Measurements from ENCODE around the gene NR2F1.

The NR2F1 gene

DNA sequence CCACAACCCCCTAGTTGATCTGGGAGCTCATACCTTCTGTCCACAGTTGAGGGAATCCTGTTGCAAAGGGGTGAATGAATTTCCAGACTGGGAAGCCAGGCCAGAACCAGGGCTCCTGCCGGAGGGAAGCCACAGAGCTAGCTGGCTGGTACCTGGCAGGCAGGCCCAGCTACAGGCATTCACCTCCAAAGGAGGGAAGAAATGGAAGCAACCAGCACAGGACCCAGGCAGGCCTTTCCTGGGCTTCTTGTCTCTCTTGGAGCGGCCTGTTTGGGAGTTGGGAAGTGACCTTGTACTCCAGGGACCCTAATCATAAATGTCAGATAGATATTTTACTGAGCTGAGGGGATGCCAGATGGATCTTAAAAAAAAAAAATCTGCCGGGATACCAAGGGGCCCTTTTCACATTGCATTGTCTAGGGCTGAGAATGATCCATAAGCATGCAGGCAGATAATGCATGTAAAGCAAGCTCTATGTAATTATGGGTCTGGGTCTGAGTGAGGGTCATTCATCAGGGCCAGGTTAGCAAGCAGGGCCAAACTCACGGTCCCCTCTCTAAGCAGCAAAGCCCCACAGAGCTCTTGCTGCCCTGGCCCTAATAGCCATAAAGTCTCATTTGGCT, 8.4 kb downstream of the NR2F1 start:
- no peak for DNase-seq

GRCh38 chr5:93592883-93593282, 9.9 kb downstream of the NR2F1 start:
- no peak for DNase-seq

DNA sequence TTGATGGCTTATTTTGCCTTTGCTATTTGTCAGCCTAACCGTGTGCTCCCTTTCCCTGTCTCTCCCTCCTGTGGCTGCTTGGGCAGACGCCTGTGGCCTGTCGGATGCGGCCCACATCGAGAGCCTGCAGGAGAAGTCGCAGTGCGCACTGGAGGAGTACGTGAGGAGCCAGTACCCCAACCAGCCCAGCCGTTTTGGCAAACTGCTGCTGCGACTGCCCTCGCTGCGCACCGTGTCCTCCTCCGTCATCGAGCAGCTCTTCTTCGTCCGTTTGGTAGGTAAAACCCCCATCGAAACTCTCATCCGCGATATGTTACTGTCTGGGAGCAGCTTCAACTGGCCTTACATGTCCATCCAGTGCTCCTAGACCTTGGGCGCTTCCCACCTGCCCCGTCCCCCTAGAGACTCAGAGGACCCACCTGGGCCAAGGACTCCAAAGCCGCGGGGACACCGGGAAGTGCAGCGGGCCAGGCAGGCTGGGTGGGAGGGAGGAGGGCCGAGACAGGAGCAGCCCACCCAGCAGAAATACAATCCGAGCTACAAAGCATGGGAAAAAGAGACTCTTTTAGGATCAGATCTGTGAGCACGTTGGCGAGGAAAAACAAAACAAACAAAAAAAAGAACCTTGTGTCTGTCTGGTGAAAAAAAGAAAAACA, 10.6 kb downstream of the NR2F1 start:
- no peak for DNase-seq

DNA sequence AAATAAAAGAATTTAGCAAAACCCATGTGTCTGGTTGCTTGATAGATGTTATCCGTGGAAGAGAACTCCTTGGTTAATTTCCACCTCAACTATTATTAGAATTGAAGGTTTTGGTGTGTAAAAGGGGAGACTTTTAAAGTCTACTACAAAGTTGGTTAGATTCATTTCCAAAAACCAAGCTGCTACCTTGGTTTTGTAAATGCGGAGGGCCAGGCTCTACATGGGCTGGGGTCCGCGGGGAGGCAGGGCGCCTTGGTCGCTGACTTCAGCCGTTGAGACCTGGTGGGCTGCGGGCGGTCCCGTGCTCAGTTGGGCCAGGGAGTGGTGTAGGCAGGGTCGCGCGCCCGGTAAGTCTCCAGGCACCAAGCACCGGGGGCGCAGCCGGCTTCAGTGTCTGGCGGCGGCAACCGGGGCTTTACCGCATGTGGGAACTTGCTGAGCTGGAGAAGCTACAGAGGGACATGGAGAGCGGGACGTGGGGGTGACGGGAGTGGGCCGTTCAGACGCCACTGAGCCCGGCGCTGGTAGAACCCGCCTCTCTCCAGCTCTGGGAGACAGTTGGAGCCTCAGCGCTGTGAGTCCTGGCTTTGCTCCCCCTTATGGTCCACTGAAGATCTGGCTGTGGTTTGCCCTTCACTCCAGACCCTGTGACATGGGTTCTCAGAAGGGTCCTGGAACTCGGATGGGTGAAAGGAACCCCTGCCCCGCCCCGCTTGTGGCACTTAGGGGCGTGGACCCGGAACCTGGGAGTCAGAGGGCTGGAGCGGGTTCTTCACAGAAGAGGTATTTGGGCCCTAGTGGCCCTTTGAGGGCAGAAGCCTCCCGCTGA, 11.8 kb downstream of the NR2F1 start:
- no peak for DNase-seq

DNA sequence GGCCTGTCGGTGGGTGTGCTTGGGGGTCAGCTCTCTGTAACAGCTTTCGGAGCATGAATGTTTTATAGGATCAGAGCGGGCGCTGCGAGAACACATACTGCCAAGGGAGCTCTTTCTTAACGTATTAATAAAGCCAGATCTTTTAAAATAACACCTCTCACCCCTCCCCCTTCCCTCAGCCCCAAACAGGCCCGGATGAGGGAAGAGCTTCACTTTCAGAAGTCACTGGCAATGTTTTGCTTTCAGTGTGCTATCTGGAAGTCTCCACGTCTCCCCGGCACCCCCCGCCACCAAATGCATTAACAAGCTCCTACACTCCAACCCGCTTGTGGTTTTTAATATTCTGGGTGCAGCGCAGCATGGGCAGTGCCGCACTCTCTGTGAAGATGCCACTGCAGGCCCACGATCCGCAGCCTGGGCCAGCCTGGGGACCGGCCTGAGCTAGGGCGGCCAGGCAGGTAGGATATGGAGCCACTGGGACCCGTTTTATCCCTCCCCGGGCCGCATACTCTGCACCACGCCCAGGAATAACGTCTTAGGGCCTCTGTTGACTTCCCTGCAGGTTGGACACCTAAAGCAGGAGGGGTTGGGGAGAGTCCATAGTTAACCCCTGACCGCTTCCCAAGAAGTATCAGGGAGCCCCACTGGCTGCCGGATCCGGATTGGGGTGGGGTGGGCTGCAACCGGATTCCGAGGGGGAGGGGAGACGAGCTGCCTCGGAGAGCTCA, 12.6 kb downstream of the NR2F1 start:
- DNase-seq, result no peak

DNA sequence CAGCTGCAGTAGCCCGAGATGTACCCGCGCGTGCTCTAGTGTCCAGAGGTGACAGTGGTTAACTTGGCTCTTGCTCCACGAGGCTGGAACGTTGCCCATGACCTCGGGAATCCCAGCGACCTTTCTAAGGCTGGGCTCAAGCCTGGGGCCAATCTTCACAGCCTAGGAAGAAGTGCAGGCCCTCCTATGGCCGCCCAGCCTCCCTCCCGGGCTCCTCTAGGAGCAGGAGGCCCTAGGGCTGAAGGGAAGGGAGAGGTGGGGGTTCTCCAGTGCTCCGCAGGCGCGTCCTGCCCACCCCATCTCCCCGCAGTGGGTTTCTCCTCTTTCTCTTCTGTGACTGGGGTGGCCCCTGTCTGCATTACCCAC, 13.3 kb downstream of the NR2F1 start:
- no peak for DNase-seq

DNA sequence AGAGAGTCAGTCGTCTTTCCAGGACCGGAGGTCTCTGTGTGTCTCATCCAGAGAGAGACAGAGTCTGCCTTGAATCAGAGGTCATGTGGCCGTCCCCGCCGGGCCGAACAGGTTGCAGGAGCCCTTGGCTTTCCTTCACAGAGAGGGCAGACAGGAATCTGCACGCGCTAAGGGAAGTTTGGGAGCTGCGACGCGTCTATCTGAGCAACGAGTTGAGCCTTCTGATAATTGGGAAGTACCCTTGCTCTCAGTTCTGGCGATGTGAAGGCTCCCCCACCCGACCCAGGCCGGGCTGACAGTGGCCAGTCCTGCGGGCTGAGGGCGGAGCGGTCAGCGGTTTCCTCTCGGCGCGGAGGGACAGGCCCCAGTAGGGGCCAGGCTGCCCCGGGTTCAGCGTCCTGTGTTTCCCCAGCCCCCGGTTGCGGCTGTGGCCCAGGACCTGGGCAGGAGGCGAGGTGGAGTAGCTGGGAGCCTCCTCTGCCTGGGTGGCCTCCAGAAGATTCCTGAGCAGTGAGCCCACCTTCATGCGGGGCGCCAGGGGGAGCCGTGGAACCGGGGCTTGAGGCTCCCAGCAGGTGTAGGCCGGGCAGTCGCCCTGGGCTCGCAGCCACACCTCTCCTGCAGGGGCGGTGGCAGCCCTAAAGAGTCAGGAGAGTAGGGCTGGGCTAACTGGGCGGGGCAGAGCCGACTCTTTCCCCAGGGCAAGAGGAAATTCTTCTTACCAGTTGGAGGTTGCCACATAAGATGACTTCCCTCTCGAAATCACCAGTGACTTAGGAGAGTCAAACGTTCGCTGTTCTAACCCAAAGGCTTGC, 13.9 kb downstream of the NR2F1 start:
- no peak for DNase-seq

DNA sequence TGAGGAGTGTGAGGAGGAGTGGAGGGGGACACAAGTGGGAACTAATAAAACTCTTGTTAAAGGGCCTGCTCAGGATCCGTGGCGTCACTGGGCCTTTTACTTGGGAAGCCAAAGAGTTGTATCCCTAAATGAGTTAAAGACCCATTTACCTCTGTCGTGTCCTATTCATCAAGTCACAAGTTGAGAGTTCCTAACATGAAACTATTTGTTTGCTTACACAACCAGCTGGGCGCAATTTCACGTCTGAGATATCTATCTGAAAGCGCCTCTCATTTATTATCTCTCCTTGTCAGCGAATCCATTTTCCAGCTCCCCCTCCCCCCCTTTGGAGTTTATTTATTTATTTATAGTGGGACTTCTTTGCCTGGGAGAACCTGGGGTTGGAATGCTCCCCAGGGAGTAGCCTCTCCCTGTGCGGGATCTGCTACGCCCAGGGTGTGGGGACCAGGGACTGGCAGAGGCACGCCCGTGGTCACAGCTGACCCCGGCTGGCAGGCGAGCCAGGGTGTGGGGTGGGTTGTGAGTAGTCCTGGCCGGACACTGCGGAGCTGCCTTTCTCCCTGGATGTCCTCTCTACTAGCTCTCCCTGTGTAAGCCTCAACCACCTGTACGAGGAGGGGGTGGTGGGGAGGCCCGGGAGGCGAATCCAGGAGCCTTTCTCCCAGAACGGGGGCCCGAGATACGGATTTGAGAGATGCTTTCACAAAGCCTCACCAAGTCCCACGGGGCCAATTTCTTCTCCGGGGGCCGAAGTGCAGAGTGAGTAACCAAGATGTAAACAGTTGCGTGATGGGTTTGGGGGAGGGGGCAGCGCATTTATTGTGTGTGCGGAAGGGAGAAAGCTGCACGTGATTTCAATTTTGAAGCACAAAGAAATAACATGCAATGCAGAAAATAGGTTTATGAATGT, 15.3 kb downstream of the NR2F1 start:
- DNase-seq, result no peak

DNA sequence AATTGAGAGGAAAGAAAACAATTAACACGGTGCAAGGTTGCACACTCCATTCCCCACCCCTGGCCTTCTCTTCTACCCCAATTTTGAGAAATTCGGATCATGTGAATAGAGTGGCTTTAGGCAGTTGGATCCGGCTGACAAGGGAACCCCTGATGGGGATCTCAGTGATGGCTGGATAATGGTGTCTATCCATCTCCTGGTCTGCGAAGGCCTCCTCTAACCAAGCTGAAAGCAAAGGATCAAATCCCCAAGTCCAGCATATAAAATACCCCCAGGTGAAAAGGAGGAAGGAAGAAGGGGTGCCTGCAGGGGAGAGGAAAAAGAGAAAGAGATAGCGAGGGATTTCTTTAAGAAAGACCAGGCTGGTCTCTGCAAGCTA, 16.0 kb downstream of the NR2F1 start:
- DNase-seq, result no peak

GRCh38 chr5:93599399-93600120, 16.5 kb downstream of the NR2F1 start:
- no peak for DNase-seq

- no peak for DNase-seq
These were observed 17.5 kb downstream of the NR2F1 start for GRCh38 chr5:93600409-93601070.

DNA sequence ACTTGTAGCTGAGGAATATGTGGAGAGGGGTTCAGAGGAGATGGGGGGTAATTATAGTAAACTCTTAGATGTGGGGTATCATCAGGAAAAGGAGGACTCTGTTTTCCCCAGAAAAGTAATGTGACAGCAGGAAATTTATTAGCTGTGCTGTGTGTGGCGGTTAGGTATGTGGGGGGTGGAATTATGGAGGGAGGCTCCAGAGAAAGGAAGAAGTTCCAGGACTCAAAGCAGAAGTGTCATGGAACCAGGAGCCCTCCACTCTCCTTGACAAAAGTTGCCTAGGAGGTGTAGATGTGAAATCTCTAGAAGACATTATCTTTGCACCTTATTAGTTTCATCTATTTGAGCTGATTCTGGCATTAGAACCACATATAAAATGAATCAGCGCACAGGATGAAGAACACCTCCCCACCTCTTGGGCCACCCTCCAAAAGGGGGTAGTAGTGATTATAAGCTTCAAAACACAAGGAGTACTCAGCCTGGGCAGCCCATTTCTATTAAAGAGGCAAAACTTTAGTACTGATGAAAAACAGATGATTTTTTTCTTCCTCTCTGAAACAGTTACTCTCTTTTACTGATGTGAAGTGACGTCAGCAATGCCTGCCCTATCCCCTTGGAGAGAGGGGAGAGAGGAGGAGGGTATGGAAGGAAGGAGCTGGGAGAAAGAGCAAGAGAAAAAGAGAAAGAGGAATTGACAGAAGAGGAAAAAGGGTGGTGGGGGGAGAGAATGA, 18.2 kb downstream of the NR2F1 start:
- DNase-seq, result no peak

GRCh38 chr5:93601802-93602155, 18.8 kb downstream of the NR2F1 start:
- no peak for DNase-seq

DNA sequence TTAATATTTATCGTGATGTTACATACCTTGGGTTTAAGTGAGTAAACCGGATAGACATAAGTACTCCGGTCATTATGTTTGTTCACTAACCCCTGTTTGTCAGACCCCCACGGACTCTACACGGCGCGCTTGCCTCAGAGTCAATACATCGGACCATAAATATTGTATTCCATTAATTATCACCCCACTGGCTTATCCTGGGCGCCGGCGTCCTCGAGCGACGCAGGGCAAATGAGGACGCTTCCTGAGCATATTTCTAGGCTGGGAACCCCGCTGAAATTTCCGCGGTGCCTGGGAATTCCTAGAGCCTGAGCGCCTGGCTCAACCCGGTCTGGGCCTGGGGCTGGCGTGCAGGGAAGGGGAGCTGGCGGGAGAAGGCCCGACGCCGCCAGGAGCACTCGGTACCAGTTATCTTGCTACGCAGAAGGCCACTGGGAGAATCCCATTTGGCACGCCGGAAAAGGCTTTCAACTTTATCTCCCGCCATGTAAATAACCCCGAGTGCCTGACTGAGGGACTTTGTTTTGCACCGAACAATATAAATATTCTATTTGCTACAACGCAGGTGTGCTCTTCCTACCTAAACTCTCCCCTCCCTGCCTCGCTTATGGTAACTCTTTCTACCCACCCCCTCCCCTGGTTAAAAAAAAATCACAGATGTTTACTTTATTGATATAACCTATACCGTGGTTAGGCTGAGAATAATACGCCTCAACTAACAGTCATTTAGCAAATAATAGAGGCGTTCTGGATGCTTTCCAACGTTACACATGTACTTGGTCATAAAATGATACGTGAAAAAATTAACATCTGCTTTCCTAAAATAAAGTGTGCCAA, 19.4 kb downstream of the NR2F1 start:
- DNase-seq, result peak in 1 of 2 experiments; percentile 14

GRCh38 chr5:93603078-93603792, 20.2 kb downstream of the NR2F1 start:
- DNase-seq, result no peak

DNA sequence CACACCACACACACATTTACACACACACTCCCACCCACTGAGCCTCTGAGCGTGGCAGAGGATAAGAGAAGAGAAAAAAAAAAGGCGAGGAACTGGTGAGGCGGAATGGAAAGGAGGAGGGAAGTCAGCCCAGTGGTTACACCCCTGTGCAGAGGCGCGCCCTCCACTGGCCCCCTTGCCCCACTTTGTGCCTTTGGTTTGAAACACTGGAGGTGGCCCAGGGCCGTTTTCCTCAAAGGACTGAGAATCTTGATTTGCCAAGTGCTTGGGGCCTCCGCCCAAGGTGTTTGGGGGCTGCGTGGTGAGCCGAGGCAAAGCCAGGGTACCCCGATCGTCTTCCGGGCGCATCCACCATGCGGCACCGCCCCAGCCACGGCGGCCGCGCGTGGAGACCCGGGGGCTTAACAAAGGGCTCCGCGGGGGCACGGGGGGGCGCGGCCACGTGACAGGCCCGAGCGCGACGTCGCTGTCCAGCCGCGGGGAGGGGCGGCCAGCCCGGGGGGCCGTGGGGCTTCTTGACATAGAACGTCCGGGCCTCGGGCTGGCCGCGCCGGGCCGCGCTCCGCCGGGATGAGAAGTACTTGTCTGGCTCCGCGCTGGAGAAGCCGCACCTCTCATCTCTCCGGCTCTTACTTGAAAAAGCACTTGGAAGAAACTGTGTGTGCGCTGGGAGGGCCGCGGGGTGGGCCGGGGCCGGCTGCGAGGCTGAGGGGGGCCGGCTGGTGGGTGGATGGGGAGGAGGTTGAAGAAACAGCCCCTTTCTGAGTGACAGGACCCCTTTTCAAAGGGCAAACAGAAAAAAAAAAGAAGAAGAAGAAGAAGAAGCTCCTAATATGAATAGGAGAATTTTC, 21.0 kb downstream of the NR2F1 start:
- DNase-seq, result no peak

Data from SHP77 (cell line).